CD8-positive, alpha-beta memory T cell (primary cell): ENCODE measurements around the gene ZNF385B. TPM values are rescaled to one million over a fixed set of nuclear protein-coding genes. Genes with fewer than 3 reads are reported as not detected.

Source experiments
- CTCF ChIA-PET: fragments of 350-600 bp; sonication (Branson Sonifier 250); formaldehyde crosslinking; loops from one replicate; lab custom pipeline; 2021; ENCODE audit warnings: antibody characterized with exemption; lab: Charles Lee
- POLR2A ChIA-PET: fragments of 350-600 bp; sonication (Branson Sonifier 250); formaldehyde crosslinking; loops from one replicate; lab custom pipeline; 2021; ENCODE audit warnings: antibody characterized with exemption; lab: Charles Lee
- DNase-seq, 5 donors: peaks; one replicate each; pipeline versions ENCODE4 v3.0.0 to v3.0.0-alpha.2; 2020 to 2022; ENCODE audit warnings: mixed read lengths in 1 of 5
- H3K27ac ChIP-seq: one replicate; pipeline ENCODE4 v1.7.0; 2013; ENCODE audit warnings: low read depth, mild to moderate bottlenecking, low read length, moderate library complexity
- H3K27me3 ChIP-seq: 2 replicates; pipeline ENCODE4 v1.7.0; 2013; ENCODE audit warnings: low read length, mild to moderate bottlenecking; ENCODE audit not compliant: insufficient read depth, poor library complexity, severe bottlenecking
- H3K36me3 ChIP-seq: 2 replicates; pipeline ENCODE4 v1.7.0; 2013; ENCODE audit warnings: mild to moderate bottlenecking, low read length, moderate library complexity; ENCODE audit not compliant: insufficient read depth
- H3K4me1 ChIP-seq: 2 replicates; pipeline ENCODE4 v1.7.0; 2013; ENCODE audit warnings: mild to moderate bottlenecking, low read length, moderate library complexity; ENCODE audit not compliant: insufficient read depth
- H3K4me3 ChIP-seq: 2 replicates; pipeline ENCODE4 v1.7.0; 2013; ENCODE audit warnings: mild to moderate bottlenecking, low read length
- H3K9me3 ChIP-seq: 2 replicates; pipeline ENCODE4 v1.7.0; 2013; ENCODE audit warnings: mild to moderate bottlenecking, low read length
- H3K27ac Mint-ChIP-seq, 8 donors: one replicate each; pipeline ENCODE4 v1.8.0; 2020 to 2021; ENCODE audit warnings: mixed read lengths in 8 of 8, mild to moderate bottlenecking in 6 of 8, inconsistent platforms in 3 of 8, moderate library complexity in 3 of 8
- H3K27me3 Mint-ChIP-seq, 2 donors: one replicate each; pipeline ENCODE4 v1.8.0; 2020 to 2021; ENCODE audit warnings: mixed read lengths in 2 of 2, mild to moderate bottlenecking in 1 of 2, moderate library complexity in 1 of 2
- H3K36me3 Mint-ChIP-seq, 3 donors: one replicate each; pipeline ENCODE4 v1.8.0; 2020 to 2021; ENCODE audit warnings: mixed read lengths in 3 of 3, inconsistent platforms in 1 of 3, mild to moderate bottlenecking in 1 of 3
- H3K4me1 Mint-ChIP-seq, 3 donors: one replicate each; pipeline ENCODE4 v1.8.0; 2020 to 2021; ENCODE audit warnings: mixed read lengths in 3 of 3, inconsistent platforms in 1 of 3, mild to moderate bottlenecking in 1 of 3
- H3K4me3 Mint-ChIP-seq, 7 donors: one replicate each; pipeline ENCODE4 v1.8.0; 2020 to 2021; ENCODE audit warnings: mixed read lengths in 7 of 7, mild to moderate bottlenecking in 6 of 7, moderate library complexity in 4 of 7, inconsistent platforms in 2 of 7
- H3K9me3 Mint-ChIP-seq, 5 donors: one replicate each; pipeline ENCODE4 v1.8.0; 2020 to 2022; ENCODE audit warnings: mixed read lengths in 5 of 5, mild to moderate bottlenecking in 3 of 5, moderate library complexity in 2 of 5, inconsistent platforms in 1 of 5
- polyA plus RNA-seq: library from polyadenylated mRNA; unstranded; fragments of 300-500 nt; fragmentation: Illumina TruSeq; gene quantifications from one replicate; pipeline ENCODE4 v1.2.3, GENCODE V29; 2021
- total RNA-seq, 2 experiments: library from RNA; stranded (reverse); gene quantifications; one replicate each; pipeline ENCODE4 v1.2.3, GENCODE V29; 2021

ZNF385B gene
- total and polyA plus RNA-seq, 3 experiments from 2014 or later: not detected

DNA sequence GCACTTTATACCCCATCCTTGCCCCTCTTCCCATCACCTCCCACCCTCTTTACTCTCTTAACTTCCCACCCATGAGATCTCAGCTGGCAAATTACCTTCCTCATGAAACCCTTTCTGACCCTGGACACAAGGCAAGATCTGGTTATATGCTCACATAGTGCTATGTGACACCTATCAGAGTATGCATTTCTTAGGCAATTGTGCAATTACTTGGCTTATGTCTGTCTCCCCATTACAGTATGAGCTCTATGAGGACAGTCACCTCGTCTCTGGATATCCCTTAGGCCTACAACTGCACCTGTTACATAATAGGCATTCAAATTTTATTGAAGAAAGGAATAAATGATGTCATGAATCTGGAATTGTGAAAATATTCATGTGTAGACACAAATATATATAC, 91.4 kb downstream of the ZNF385B start:
- no peak for DNase-seq
- H3K4me1 Mint-ChIP-seq: no peaks in the 10 kb centered on the region
- H3K27ac Mint-ChIP-seq: no peak overlapping the region
- ChIA-PET CTCF (no interaction called here), POLR2A (no interaction called here)
- H3K4me3 Mint-ChIP-seq: no peak overlapping the region
- Histone ChIP-seq H3K4me1 (no peaks in the 10 kb centered on the region), H3K27ac (no peak overlapping the region), H3K4me3 (no peak overlapping the region), H3K36me3 (no peaks in the 10 kb centered on the region), H3K9me3 (no peaks in the 10 kb centered on the region), H3K27me3 (no peaks in the 10 kb centered on the region)
- peaks cover 0 to 10% (median 2%) of the 10 kb centered on the region in 5 donors for H3K9me3 Mint-ChIP-seq
- no peaks in the 10 kb centered on the region for H3K36me3 Mint-ChIP-seq
- H3K27me3 Mint-ChIP-seq: peaks cover 5 to 13% of the 10 kb centered on the region in 2 donors

- POLR2A ChIA-PET: no interaction called here
- no peaks in the 10 kb centered on the region for H3K36me3 ChIP-seq
- no peaks in the 10 kb centered on the region for H3K36me3 Mint-ChIP-seq
Observed at GRCh38 chr2:179769323-179769722, 92.1 kb downstream of the ZNF385B start.

GRCh38 chr2:179768765-179769164, 92.6 kb downstream of the ZNF385B start:
- Mint-ChIP-seq H3K36me3 (no peaks in the 10 kb centered on the region), H3K9me3 (peaks cover 0 to 11% (median 5%) of the 10 kb centered on the region in 5 donors), H3K4me3 (no peak overlapping the region), H3K4me1 (no peaks in the 10 kb centered on the region), H3K27ac (no peak overlapping the region), H3K27me3 (peaks cover 3 to 13% of the 10 kb centered on the region in 2 donors)
- no peaks in the 10 kb centered on the region for H3K36me3 ChIP-seq
- ChIA-PET CTCF (no interaction called here), POLR2A (no interaction called here)
- no peak for DNase-seq
- no peaks in the 10 kb centered on the region for H3K4me1 ChIP-seq
- no peaks in the 10 kb centered on the region for H3K27me3 ChIP-seq
- H3K4me3 ChIP-seq: no peak overlapping the region
- H3K9me3 ChIP-seq: no peaks in the 10 kb centered on the region
- H3K27ac ChIP-seq: no peak overlapping the region

More at GRCh38 chr2:179769323-179769722, 92.1 kb downstream of the ZNF385B start:
- H3K27me3 ChIP-seq: no peaks in the 10 kb centered on the region
- H3K4me3 ChIP-seq: no peak overlapping the region
- no peaks in the 10 kb centered on the region for H3K9me3 ChIP-seq
- no peaks in the 10 kb centered on the region for H3K4me1 ChIP-seq
- peaks cover 5 to 16% of the 10 kb centered on the region in 2 donors for H3K27me3 Mint-ChIP-seq
- no peak overlapping the region for H3K27ac ChIP-seq
- no peaks in the 10 kb centered on the region for H3K4me1 Mint-ChIP-seq
- DNase-seq: no peak
- CTCF ChIA-PET: no interaction called here
- peaks cover 0 to 10% (median 6%) of the 10 kb centered on the region in 5 donors for H3K9me3 Mint-ChIP-seq
- no peak overlapping the region for H3K4me3 Mint-ChIP-seq
- no peak overlapping the region for H3K27ac Mint-ChIP-seq

DNA sequence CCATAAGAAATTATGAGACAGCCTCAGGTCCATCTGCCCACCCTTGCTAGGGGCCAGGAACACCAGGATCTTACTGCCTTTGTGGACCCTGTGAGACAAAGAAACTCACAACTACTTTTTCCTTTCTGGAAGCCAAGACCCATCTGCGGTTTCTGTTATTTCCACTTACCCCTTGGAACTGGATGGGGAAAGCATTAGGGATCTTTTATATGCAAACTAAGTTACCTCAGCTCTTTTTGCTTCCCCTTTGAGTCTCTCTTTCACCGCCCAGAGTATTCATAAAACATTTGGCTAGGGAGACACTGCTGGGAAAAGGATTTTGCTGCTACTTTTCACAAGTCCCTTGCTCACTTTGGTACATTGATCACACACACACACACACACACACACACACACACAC, 95.7 kb downstream of the ZNF385B start:
- peaks cover 0 to 11% of the 10 kb centered on the region in 2 donors for H3K27me3 Mint-ChIP-seq
- POLR2A ChIA-PET: no interaction called here
- no peaks in the 10 kb centered on the region for H3K4me1 Mint-ChIP-seq

GRCh38 chr2:179764710-179765109, 96.7 kb downstream of the ZNF385B start:
- CTCF ChIA-PET: no interaction called here
- POLR2A ChIA-PET: no interaction called here
- no peaks in the 10 kb centered on the region for H3K9me3 ChIP-seq
- Mint-ChIP-seq H3K4me3 (no peak overlapping the region), H3K4me1 (no peaks in the 10 kb centered on the region), H3K27ac (no peak overlapping the region), H3K27me3 (peaks cover 2 to 11% of the 10 kb centered on the region in 2 donors), H3K9me3 (peaks cover 0 to 11% (median 10%) of the 10 kb centered on the region in 5 donors), H3K36me3 (no peaks in the 10 kb centered on the region)
- no peaks in the 10 kb centered on the region for H3K36me3 ChIP-seq
- no peaks in the 10 kb centered on the region for H3K27me3 ChIP-seq
- no peak for DNase-seq
- H3K27ac ChIP-seq: no peak overlapping the region
- no peaks in the 10 kb centered on the region for H3K4me1 ChIP-seq
- H3K4me3 ChIP-seq: no peak overlapping the region

More for the DNA sequence above, 95.7 kb downstream of the ZNF385B start:
- H3K36me3 ChIP-seq: no peaks in the 10 kb centered on the region
- H3K4me3 ChIP-seq: no peak overlapping the region
- no peaks in the 10 kb centered on the region for H3K36me3 Mint-ChIP-seq
- H3K9me3 ChIP-seq: no peaks in the 10 kb centered on the region
- H3K27ac ChIP-seq: no peak overlapping the region
- no peaks in the 10 kb centered on the region for H3K27me3 ChIP-seq
- no peak overlapping the region for H3K4me3 Mint-ChIP-seq
- CTCF ChIA-PET: no interaction called here
- H3K9me3 Mint-ChIP-seq: peaks cover 0 to 14% (median 7%) of the 10 kb centered on the region in 5 donors
- H3K27ac Mint-ChIP-seq: no peak overlapping the region
- DNase-seq: no peak
- H3K4me1 ChIP-seq: no peaks in the 10 kb centered on the region

- ChIA-PET CTCF (no interaction called here), POLR2A (no interaction called here)
- Mint-ChIP-seq H3K4me1 (no peaks in the 10 kb centered on the region), H3K27me3 (peaks cover 0 to 3% of the 10 kb centered on the region in 2 donors), H3K9me3 (peaks cover 0 to 5% (median 3%) of the 10 kb centered on the region in 5 donors), H3K36me3 (no peaks in the 10 kb centered on the region), H3K27ac (no peak overlapping the region), H3K4me3 (no peak overlapping the region)
- Histone ChIP-seq H3K4me1 (no peaks in the 10 kb centered on the region), H3K36me3 (no peaks in the 10 kb centered on the region), H3K27ac (no peak overlapping the region), H3K27me3 (no peaks in the 10 kb centered on the region), H3K9me3 (no peaks in the 10 kb centered on the region), H3K4me3 (no peak overlapping the region)
- no peak for DNase-seq
Observed at GRCh38 chr2:179758636-179759035, 102.8 kb downstream of the ZNF385B start.

DNA sequence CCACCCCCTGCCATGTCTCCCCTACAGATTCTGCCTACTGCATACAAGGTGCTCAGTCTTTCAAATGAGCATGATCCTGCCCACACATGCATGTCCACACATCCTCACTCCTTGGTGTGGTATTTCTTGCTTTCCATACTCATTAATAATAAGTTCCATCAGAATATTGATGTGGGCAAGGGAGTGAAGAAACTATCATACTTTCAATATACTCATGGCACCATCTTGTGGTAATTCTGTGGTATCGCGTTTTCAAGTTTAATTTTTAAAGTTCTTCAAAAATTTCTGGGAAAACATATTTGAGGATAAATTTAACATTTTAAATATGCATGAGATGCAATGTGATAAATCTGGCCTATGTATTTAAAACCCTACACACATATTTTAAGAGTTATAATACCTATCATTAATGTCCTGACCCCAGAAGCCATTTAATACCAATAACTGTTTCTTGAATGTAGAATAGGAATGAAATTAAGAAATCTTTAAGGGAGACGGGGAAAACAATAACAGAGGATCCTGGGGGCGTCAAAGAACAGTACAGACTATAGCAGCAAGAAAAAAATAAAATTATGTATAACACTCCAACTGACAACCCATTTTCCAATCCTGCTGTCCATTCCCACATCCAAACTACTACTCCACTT, 110.1 kb downstream of the ZNF385B start:
- Mint-ChIP-seq H3K27ac (no peak overlapping the region), H3K4me1 (no peaks in the 10 kb centered on the region), H3K36me3 (no peaks in the 10 kb centered on the region), H3K4me3 (no peak overlapping the region), H3K27me3 (no peaks in the 10 kb centered on the region), H3K9me3 (no peaks in the 10 kb centered on the region)
- no peaks in the 10 kb centered on the region for H3K36me3 ChIP-seq
- no peak for DNase-seq
- H3K4me3 ChIP-seq: no peak overlapping the region
- H3K27ac ChIP-seq: no peak overlapping the region
- CTCF ChIA-PET: no interaction called here
- POLR2A ChIA-PET: no interaction called here
- H3K9me3 ChIP-seq: no peaks in the 10 kb centered on the region
- no peaks in the 10 kb centered on the region for H3K27me3 ChIP-seq
- H3K4me1 ChIP-seq: no peaks in the 10 kb centered on the region

DNA sequence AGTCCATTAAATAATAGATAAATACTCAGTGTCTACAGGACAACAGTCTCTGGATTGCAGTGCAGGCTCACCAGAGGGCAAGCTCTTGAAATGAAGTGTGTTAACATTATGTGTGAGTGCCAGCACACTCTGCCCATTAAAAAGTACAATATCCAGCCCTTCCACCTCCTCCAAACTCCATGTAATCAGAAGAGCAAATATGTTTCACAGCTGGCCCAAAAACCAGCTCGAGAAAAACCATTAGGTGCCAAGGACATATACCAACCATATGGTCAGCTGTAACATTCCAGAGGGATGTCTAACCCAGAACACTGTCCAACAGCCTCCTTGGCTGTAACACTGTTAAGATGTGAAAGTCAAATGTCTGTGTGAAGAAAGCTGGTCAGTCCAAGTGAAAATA, 112.2 kb downstream of the ZNF385B start:
- no peaks in the 10 kb centered on the region for H3K27me3 Mint-ChIP-seq
- no peak overlapping the region for H3K27ac ChIP-seq
- ChIA-PET POLR2A (no interaction called here), CTCF (interaction anchor here (1.0 kb wide), 1 partner anchor 13 kb away, joined by 3 read pairs; no protein-coding TSS in a partner anchor)
- no peak overlapping the region for H3K4me3 Mint-ChIP-seq
- H3K9me3 Mint-ChIP-seq: no peaks in the 10 kb centered on the region
- no peaks in the 10 kb centered on the region for H3K36me3 Mint-ChIP-seq
- no peak overlapping the region for H3K4me3 ChIP-seq
- no peak overlapping the region for H3K27ac Mint-ChIP-seq
- H3K36me3 ChIP-seq: no peaks in the 10 kb centered on the region
- H3K27me3 ChIP-seq: no peaks in the 10 kb centered on the region
- DNase-seq: no peak
- H3K4me1 ChIP-seq: no peaks in the 10 kb centered on the region
- no peaks in the 10 kb centered on the region for H3K4me1 Mint-ChIP-seq
- no peaks in the 10 kb centered on the region for H3K9me3 ChIP-seq
